GM23248 (cell line): ENCODE measurements around the gene HLCS. TPM values are rescaled to one million over a fixed set of nuclear protein-coding genes. Genes with fewer than 3 reads are reported as not detected.

Source experiments
- DNase-seq: peaks from one replicate; pipeline ENCODE4 v3.0.0-alpha.2; 2015
- H2AFZ ChIP-seq: fragments of 200-600 bp; sonication (generic); 2 replicates; pipeline ENCODE4 v1.6.1; 2016; ENCODE audit warnings: antibody characterized with exemption
- H3F3A ChIP-seq: fragments of 200-600 bp; sonication (generic); 2 replicates; pipeline ENCODE4 v1.6.1; 2016; ENCODE audit warnings: mild to moderate bottlenecking, antibody characterized with exemption, mixed run types; ENCODE audit not compliant: insufficient read depth
- H3K27ac ChIP-seq: fragments of 200-600 bp; sonication (generic); 2 replicates; pipeline ENCODE4 v1.5.1; 2016; ENCODE audit warnings: mild to moderate bottlenecking
- H3K27me3 ChIP-seq: fragments of 200-600 bp; sonication (generic); replicated peaks from 2 replicates; pipeline ENCODE4 v1.6.1; 2016; ENCODE audit warnings: mild to moderate bottlenecking; ENCODE audit not compliant: insufficient read depth
- H3K36me3 ChIP-seq: fragments of 200-600 bp; sonication (generic); 2 replicates; pipeline ENCODE4 v1.6.1; 2016; ENCODE audit warnings: low read depth, mild to moderate bottlenecking
- H3K4me1 ChIP-seq: fragments of 200-600 bp; sonication (generic); 2 replicates; pipeline ENCODE4 v1.6.1; 2016; ENCODE audit warnings: mild to moderate bottlenecking; ENCODE audit not compliant: insufficient read depth
- H3K4me2 ChIP-seq: fragments of 200-600 bp; sonication (generic); one replicate; pipeline ENCODE4 v1.6.1; 2016; ENCODE audit warnings: mild to moderate bottlenecking; ENCODE audit not compliant: unreplicated experiment
- H3K4me3 ChIP-seq: fragments of 200-600 bp; sonication (generic); 2 replicates; pipeline ENCODE4 v1.5.1; 2016; ENCODE audit warnings: mild to moderate bottlenecking
- H3K79me2 ChIP-seq: fragments of 200-600 bp; sonication (generic); 2 replicates; pipeline ENCODE4 v1.6.1; 2016; ENCODE audit warnings: mild to moderate bottlenecking; ENCODE audit not compliant: insufficient read depth
- H3K9ac ChIP-seq: fragments of 200-600 bp; sonication (generic); 2 replicates; pipeline ENCODE4 v1.6.1; 2016; ENCODE audit warnings: mild to moderate bottlenecking
- H3K9me2 ChIP-seq: fragments of 200-600 bp; sonication (generic); 2 replicates; pipeline ENCODE4 v1.6.1; 2016; ENCODE audit warnings: mixed run types, mild to moderate bottlenecking, moderate library complexity; ENCODE audit not compliant: insufficient read depth
- H3K9me3 ChIP-seq: fragments of 200-600 bp; sonication (generic); one replicate; pipeline ENCODE4 v1.6.1; 2017; ENCODE audit warnings: low read depth
- H4K20me1 ChIP-seq: fragments of 200-600 bp; sonication (generic); 2 replicates; pipeline ENCODE4 v1.6.0; 2016; ENCODE audit not compliant: insufficient read depth
- EZH2 ChIP-seq: fragments of 200-600 bp; sonication (generic); IDR thresholded peaks from 2 replicates; pipeline ENCODE4 v1.6.1; 2018; ENCODE audit warnings: antibody characterized with exemption, mild to moderate bottlenecking; ENCODE audit not compliant: insufficient read depth, poor library complexity, severe bottlenecking
- EZH2phosphoT487 ChIP-seq: fragments of 200-600 bp; sonication (generic); IDR thresholded peaks from 2 replicates; pipeline ENCODE4 v1.6.1; 2018; ENCODE audit warnings: antibody characterized with exemption, moderate library complexity, mild to moderate bottlenecking, low read depth; ENCODE audit not compliant: insufficient read depth
- WGBS, 2 experiments: methylation state at CpG; one replicate each; pipeline ENCODE4 v1.1.6; 2015 to 2017; ENCODE audit warnings: low lambda C conversion rate in 2 of 2, low coverage in 1 of 2; ENCODE audit errors: missing lambda C conversion rate in 2 of 2; 5-methylcytosine and 5-hydroxymethylcytosine counted together
- in situ Hi-C: fragments of 300-500 bp; cut with MboI; formaldehyde crosslinking; loops from 2 replicates; pipeline ENCODE4 v1.15.0; 2020
- polyA plus RNA-seq: library from polyadenylated mRNA; unstranded; fragments of >200 nt; fragmentation: Nextera tagmentation; extraction: Ambion mirVana; gene quantifications from 2 replicates; pipeline ENCODE4 v1.2.1, GENCODE V29; 2016
- total RNA-seq: library from RNA; depleted of rRNA; stranded (reverse); fragments of >200 nt; shearing (Covaris generic); gene quantifications from 2 replicates; pipeline ENCODE4 v1.2.3, GENCODE V29; 2014

Gene HLCS
- total and polyA plus RNA-seq, 2 experiments from 2014 or later: 21.4 to 42.5 TPM

DNA sequence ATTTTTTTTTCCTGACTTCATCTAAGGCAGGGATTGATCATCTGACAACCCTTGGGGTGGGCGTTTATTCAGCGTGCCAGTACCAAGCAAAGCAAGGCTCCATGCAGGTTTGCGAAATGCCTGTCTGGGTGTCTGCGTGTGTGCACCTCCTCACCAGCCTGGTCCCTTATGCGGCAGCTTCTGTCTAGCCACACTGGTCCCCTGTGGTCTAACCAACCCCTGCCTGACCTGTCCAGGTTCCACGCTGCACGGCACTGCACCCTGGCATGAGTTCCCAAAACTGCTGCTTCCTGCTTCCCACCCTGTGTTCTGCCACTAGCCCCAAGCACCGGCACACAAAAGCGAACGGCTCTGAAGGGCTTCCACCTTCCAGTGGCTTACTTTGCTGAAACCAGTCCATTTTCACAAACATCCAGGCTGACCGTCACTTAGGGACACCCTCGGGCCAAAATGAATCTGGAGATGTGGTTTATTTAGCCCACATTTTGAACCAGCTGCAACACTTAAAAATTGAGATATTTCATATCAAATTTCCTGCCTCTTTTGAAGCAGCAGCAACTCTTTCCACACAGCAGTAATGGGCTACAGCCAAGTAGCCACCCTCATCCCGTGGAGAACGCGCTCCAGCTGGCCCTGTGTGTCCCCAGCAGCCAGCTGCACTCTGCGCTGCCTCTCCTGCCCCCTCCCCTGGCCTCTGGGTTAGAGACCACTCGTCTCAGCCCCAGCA is 55.7 kb downstream of the HLCS start:
- Histone ChIP-seq H3F3A (peaks cover 6% of the 10 kb centered on the region; the same call in 1 of the 2 replicates), H2AFZ (no peak overlapping the region), H3K9me2 (no peaks in the 10 kb centered on the region), H3K79me2 (peaks cover 26% of the 10 kb centered on the region), H4K20me1 (no peaks in the 10 kb centered on the region), H3K27ac (peak overlapping the region; percentile 94), H3K4me3 (no peak overlapping the region), H3K9me3 (no peaks in the 10 kb centered on the region), H3K4me2 (peak overlapping the region; percentile 57), H3K4me1 (peaks cover 23% of the 10 kb centered on the region), H3K27me3 (no peaks in the 10 kb centered on the region), H3K36me3 (no peaks in the 10 kb centered on the region), H3K9ac (peak overlapping the region; percentile 62)
- in situ Hi-C loops: no loop called here
- no peak for TF ChIP-seq EZH2
- no peak for TF ChIP-seq EZH2phosphoT487
- DNase-seq: peak; percentile 17
- 91 to 93% methylated on average over 17 of the region's 17 CpGs for WGBS, 2 experiments

DNA sequence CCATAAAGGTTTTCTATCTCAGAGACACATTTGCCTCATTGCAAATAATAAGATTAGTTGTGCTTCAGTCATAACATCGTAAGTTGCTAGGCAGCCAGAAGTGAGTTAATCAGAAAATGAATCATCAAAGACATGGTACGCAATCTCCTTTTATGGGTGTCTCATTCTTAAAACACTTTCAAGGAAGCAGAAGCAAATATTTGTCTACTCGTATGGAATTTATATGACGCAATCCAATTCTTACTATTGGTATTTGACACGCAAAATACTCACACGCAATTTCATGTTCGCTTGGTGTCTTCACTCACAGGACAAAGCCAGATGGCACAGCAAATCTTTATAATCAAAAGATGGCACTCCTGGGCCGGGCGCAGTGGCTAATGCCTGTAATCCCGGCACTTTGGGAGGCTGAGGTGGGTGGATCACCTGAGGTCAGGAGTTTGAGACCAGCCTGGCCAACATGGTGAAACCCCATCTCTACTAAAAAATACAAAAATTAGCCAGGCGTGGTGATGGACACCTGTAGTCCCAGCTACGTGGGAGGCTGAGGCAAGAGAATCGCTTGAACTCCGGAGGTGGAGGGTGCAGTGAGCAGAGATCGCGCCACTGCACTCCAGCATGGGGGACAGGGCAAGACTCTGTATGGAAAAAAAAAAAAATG is 56.4 kb downstream of the HLCS start:
- Histone ChIP-seq H3F3A (peaks cover 6% of the 10 kb centered on the region; the same call in 1 of the 2 replicates), H2AFZ (0 out of 2 replicates have a peak overlapping the region, but pooled peaks have one; percentile 39), H3K4me3 (no peak overlapping the region), H3K27me3 (no peaks in the 10 kb centered on the region), H3K9me3 (no peaks in the 10 kb centered on the region), H3K36me3 (no peaks in the 10 kb centered on the region), H3K4me2 (peak overlapping the region; percentile 57), H4K20me1 (no peaks in the 10 kb centered on the region), H3K9me2 (no peaks in the 10 kb centered on the region), H3K4me1 (peaks cover 23% of the 10 kb centered on the region), H3K27ac (peak overlapping the region; percentile 94), H3K79me2 (peaks cover 27% of the 10 kb centered on the region), H3K9ac (peak overlapping the region; percentile 78)
- in situ Hi-C loops: no loop called here
- peak; percentile 97 for DNase-seq
- TF ChIP-seq EZH2: no peak
- TF ChIP-seq EZH2phosphoT487: no peak
- 52 to 53% methylated on average over 16 of the region's 16 CpGs for WGBS, 2 experiments

DNA sequence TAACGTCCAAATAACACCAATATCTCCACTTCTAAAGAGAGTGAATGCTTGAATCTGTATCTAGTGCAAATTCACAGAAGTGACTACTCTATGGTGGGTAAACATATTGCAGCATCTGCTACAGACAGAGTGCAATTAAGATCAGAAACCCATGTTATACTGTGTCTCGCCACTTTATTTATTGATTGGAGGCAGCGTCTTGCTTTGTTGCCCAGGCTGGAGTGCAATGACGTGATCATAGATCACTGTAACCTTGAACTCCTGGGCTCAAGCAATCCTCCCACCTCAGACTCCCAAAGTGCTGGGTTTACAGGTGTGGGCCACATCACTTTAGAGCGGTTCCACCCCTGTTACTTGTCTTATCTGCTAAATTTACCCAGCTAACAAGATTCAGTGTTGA is 57.0 kb downstream of the HLCS start:
- peak; percentile 18 for DNase-seq
- Histone ChIP-seq H3K4me2 (peak overlapping the region; percentile 11), H3F3A (peaks cover 6% of the 10 kb centered on the region; the same call in 1 of the 2 replicates), H3K79me2 (peaks cover 33% of the 10 kb centered on the region), H3K27me3 (no peaks in the 10 kb centered on the region), H3K9ac (peak overlapping the region; percentile 78), H3K9me2 (no peaks in the 10 kb centered on the region), H3K9me3 (no peaks in the 10 kb centered on the region), H3K36me3 (no peaks in the 10 kb centered on the region), H3K27ac (peak overlapping the region; percentile 94), H4K20me1 (no peaks in the 10 kb centered on the region), H3K4me1 (peaks cover 23% of the 10 kb centered on the region), H3K4me3 (no peak overlapping the region), H2AFZ (no peak overlapping the region)
- 93 to 95% methylated on average over 5 of the region's 5 CpGs for WGBS, 2 experiments
- TF ChIP-seq EZH2 (no peak), EZH2phosphoT487 (no peak)
- in situ Hi-C loops: no loop called here

DNA sequence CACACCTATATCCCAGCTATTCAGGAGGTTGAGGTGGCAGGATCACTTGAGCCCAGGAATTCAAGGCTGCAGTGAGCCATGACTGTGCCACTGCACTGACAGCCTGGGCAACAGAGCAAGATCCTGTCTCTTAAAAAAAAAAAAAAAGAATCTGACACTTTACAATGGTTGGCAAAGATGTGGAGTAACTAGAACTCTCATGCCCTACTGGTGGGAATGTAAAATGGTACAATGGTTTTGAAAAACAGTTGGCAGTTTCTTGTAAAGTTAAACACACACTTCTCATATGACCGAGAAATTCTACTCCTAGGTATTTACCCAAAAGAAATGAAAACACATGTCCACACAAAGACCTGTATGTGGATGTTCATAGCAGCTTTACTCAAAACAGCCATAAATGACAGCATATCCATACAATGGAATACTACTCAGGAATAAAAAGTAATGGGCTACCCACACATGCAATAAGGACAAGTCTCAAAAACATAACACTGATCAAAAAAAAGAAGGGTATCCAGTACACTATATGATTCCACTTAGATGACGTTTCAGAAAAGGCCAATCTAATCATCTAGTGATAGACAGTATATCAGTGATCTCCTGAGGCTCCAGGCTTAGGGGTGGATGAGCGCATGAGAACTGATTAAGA is 58.1 kb downstream of the HLCS start:
- H3K9me3 ChIP-seq: no peaks in the 10 kb centered on the region
- H3K4me1 ChIP-seq: peaks cover 23% of the 10 kb centered on the region
- H3K9me2 ChIP-seq: no peaks in the 10 kb centered on the region
- H3K27me3 ChIP-seq: no peaks in the 10 kb centered on the region
- H3K4me3 ChIP-seq: no peak overlapping the region
- H3K79me2 ChIP-seq: peaks cover 34% of the 10 kb centered on the region
- H3F3A ChIP-seq: peaks cover 6% of the 10 kb centered on the region; the same call in 1 of the 2 replicates
- peak; percentile 51 for DNase-seq
- no peaks in the 10 kb centered on the region for H4K20me1 ChIP-seq
- no peak overlapping the region for H3K9ac ChIP-seq
- H3K27ac ChIP-seq: no peak overlapping the region
- TF ChIP-seq EZH2 (no peak), EZH2phosphoT487 (no peak)
- no peaks in the 10 kb centered on the region for H3K36me3 ChIP-seq
- in situ Hi-C loops: no loop called here
- no peak overlapping the region for H2AFZ ChIP-seq
- H3K4me2 ChIP-seq: no peak overlapping the region
- 83% methylated on average over 3 of the region's 3 CpGs for WGBS, 2 experiments
